HepG2 (cell line): Measurements from ENCODE around the gene RER1. TPM values are rescaled to one million over a fixed set of nuclear protein-coding genes. Genes with fewer than 3 reads are reported as not detected.

Source experiments
- ELK4 ChIP-seq: sonication (generic); formaldehyde crosslinking; IDR thresholded peaks from 2 replicates; pipeline ENCODE4 v1.9.0; 2021; ENCODE audit warnings: missing genetic modification reagents, borderline replicate concordance
- FOXJ3 ChIP-seq: sonication (generic); formaldehyde crosslinking; IDR thresholded peaks from 2 replicates; pipeline ENCODE4 v1.4.0; 2020; ENCODE audit warnings: missing genetic modification reagents, mild to moderate bottlenecking, borderline replicate concordance
- GABPB1 ChIP-seq: IDR thresholded peaks from 2 replicates; pipeline ENCODE4 v1.6.1; 2016; ENCODE audit warnings: mild to moderate bottlenecking, missing genetic modification reagents, moderate library complexity, missing compliant biosample characterization
- MYPOP ChIP-seq: sonication (generic); formaldehyde crosslinking; IDR thresholded peaks from 2 replicates; pipeline ENCODE4 v1.8.1; 2023; ENCODE audit warnings: mild to moderate bottlenecking, moderate library complexity, missing genetic modification reagents
- NR2F1 ChIP-seq, 2 experiments: fragments of 450-650 bp in 1 of 2; formaldehyde crosslinking in 1 of 2; IDR thresholded peaks; 2 replicates each; pipeline versions ENCODE4 v1.5.0 to v1.6.1; 2016 to 2020; ENCODE audit warnings: mild to moderate bottlenecking in 1 of 2, missing compliant biosample characterization in 1 of 2, missing genetic modification reagents in 1 of 2, moderate library complexity in 1 of 2
- RELA ChIP-seq: sonication (generic); formaldehyde crosslinking; IDR thresholded peaks from 2 replicates; pipeline ENCODE4 v1.4.0; 2020; ENCODE audit warnings: missing genetic modification reagents
- SATB2 ChIP-seq: sonication (generic); formaldehyde crosslinking; IDR thresholded peaks from 2 replicates; pipeline ENCODE4 v1.5.0; 2020; ENCODE audit warnings: missing genetic modification reagents
- SKIL ChIP-seq: sonication (generic); formaldehyde crosslinking; IDR thresholded peaks from 2 replicates; pipeline ENCODE4 v1.8.0; 2022; ENCODE audit warnings: missing genetic modification reagents, mild to moderate bottlenecking, moderate library complexity, borderline replicate concordance
- SOX13 ChIP-seq, 3 experiments: fragments of 450-650 bp in 1 of 3; sonication (generic) in 1 of 3; formaldehyde crosslinking in 1 of 3; IDR thresholded peaks in 2 of 3; conservative IDR thresholded peaks in 1 of 3; 2 replicates each; pipeline versions ENCODE4 v1.5.0 to v1.6.1; 2016 to 2020; ENCODE audit warnings: antibody characterized with exemption in 1 of 3, mild to moderate bottlenecking in 1 of 3, missing compliant biosample characterization in 1 of 3, missing genetic modification reagents in 1 of 3, moderate library complexity in 1 of 3
- ZBTB2 ChIP-seq: sonication (generic); formaldehyde crosslinking; IDR thresholded peaks from 2 replicates; pipeline ENCODE4 v1.8.0; 2022; ENCODE audit warnings: low read depth, missing genetic modification reagents
- ZNF17 ChIP-seq: sonication (generic); formaldehyde crosslinking; IDR thresholded peaks from 2 replicates; pipeline ENCODE4 v1.5.0; 2020; ENCODE audit warnings: mild to moderate bottlenecking, missing genetic modification reagents
- ZNF460 ChIP-seq: sonication (generic); formaldehyde crosslinking; IDR thresholded peaks from 2 replicates; pipeline ENCODE4 v1.5.1; 2020; ENCODE audit warnings: missing genetic modification reagents, mild to moderate bottlenecking, borderline replicate concordance
- ZNF574 ChIP-seq: sonication (generic); formaldehyde crosslinking; IDR thresholded peaks from 2 replicates; pipeline ENCODE4 v1.4.0; 2020; ENCODE audit warnings: missing genetic modification reagents
- ZNF713 ChIP-seq: sonication (generic); formaldehyde crosslinking; IDR thresholded peaks from 2 replicates; pipeline ENCODE4 v1.4.0; 2020; ENCODE audit warnings: mild to moderate bottlenecking, missing genetic modification reagents
- polyA plus RNA-seq, 8 experiments: library from polyadenylated mRNA; depleted of rRNA in 3 of 8; stranded (reverse) in 7 of 8; unstranded in 1 of 8; fragments of >200 nt; fragmentation: Illumina TruSeq in 4 of 8; extraction: Trizol in 4 of 8; gene quantifications; 2 replicates each; pipeline versions ENCODE4 v1.2.1 to v1.2.3, GENCODE V29; 2011 to 2016; ENCODE audit warnings: low read depth in 4 of 8, missing spikeins in 1 of 8, mixed read lengths in 1 of 8; ENCODE audit not compliant: insufficient read depth in 1 of 8
- total RNA-seq, 5 experiments: library from RNA; depleted of rRNA; stranded (reverse); fragments of >200 nt; fragmentation: Illumina TruSeq; extraction: Trizol; gene quantifications; 2 replicates each; pipeline ENCODE4 v1.2.3, GENCODE V29; 2016; ENCODE audit warnings: low read depth in 1 of 5
- TF ChIP-seq, protein P1 (sequence below): sonication (generic); formaldehyde crosslinking; IDR thresholded peaks from 2 replicates; pipeline ENCODE4 v1.5.0; 2020; ENCODE audit warnings: mild to moderate bottlenecking, missing genetic modification reagents, borderline replicate concordance

RER1 gene
- total and polyA plus RNA-seq, 2 of the 13 experiments (the other 11 are each of a cell fraction or from before 2014, with no cell fraction given), result 128 to 164 TPM

DNA sequence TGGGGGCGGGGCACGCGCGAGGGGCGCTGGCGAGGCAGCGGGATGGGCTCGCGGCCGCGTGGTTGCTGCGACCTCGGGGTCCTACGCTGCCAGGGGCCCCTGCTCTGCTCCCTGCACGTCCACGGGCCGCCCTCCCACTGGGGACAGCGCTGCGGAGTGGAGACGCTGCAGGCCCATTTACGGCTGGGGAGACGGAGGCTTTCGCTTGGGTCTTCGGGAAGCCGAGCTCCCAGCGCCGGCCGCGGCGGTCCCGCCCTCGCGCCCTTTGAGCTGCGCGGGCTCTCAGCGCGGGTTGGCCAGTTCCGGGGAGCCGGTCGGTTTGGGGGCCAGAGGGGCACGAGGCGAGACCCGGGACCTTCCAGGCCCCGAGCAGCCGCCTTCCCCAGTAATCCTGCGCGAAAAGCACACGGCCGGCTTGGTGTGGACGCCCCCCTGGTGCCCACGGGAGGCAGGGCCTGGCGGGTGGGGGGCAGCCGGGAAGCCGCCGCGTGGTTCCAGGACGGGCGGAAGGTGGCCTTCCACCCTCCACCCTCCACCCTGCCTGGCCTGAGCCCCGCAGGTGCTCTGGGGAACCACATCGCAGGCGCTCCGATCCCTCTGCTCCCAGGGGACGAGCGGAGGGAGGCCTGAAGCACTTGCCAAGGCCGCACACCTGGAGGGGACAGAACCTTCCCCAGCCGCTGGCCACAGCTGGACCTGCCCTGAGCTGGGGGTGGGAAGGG lies 21.3 kb downstream of the RER1 start (continued):
- TF ChIP-seq ZNF574 (peak; percentile 60; the same call in 1 of the 2 replicates), FOXJ3 (CRISPR knock-in tag) (0 out of 2 replicates have a peak, but pooled peaks have one; percentile 16), SATB2 (CRISPR knock-in tag) (peak; percentile 84; the same call in 1 of the 2 replicates), GABPB1 (CRISPR knock-in tag) (peak; percentile 82; the same call in 1 of the 2 replicates), MYPOP (CRISPR knock-in tag) (peak; percentile 83), ZNF17 (CRISPR knock-in tag) (no peak), ZBTB2 (CRISPR knock-in tag) (peak; percentile 6; the same call in 1 of the 2 replicates), ZNF460 (CRISPR knock-in tag) (no peak), ELK4 (CRISPR knock-in tag) (no peak), SKIL (CRISPR knock-in tag) (0 out of 2 replicates have a peak, but pooled peaks have one; percentile 38), ZNF713 (CRISPR knock-in tag) (no peak), SOX13 (IDR thresholded peaks at IDR 0.05) (no peak), SOX13 (CRISPR knock-in tag; conservative IDR thresholded peaks at IDR 0.05 in 1 of 2, IDR thresholded peaks at IDR 0.05 in 1 of 2) (0 out of 4 replicates have a peak, but pooled peaks of 1 of the 2 experiments have one; percentile 21), NR2F1 (CRISPR knock-in tag; IDR thresholded peaks at IDR 0.05) (no peak), RELA (CRISPR knock-in tag) (no peak)
- TF ChIP-seq, protein P1, sequence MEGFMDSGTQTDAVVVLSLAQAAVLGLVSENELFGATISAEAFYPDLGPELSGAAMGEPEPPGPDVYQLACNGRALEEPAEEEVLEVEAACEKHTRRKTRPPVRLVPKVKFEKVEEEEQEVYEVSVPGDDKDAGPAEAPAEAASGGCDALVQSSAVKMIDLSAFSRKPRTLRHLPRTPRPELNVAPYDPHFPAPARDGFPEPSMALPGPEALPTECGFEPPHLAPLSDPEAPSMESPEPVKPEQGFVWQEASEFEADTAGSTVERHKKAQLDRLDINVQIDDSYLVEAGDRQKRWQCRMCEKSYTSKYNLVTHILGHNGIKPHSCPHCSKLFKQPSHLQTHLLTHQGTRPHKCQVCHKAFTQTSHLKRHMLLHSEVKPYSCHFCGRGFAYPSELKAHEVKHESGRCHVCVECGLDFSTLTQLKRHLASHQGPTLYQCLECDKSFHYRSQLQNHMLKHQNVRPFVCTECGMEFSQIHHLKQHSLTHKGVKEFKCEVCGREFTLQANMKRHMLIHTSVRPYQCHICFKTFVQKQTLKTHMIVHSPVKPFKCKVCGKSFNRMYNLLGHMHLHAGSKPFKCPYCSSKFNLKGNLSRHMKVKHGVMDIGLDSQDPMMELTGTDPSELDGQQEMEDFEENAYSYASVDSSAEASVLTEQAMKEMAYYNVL (CRISPR knock-in tag), result no peak
